SU-DHL-6 (cell line): ENCODE data around the gene CAB39.

Experiments used
- CTCF ChIP-seq: fragments of 200-600 bp; sonication (generic); IDR thresholded peaks from one replicate; pipeline ENCODE4 v1.5.1; 2017; ENCODE audit warnings: antibody characterized with exemption, mild to moderate bottlenecking, low read length, moderate library complexity; ENCODE audit not compliant: insufficient read depth, poor library complexity, severe bottlenecking
- EZH2phosphoT487 ChIP-seq: fragments of 200-600 bp; sonication (generic), shearing (Covaris generic); conservative IDR thresholded peaks from 2 replicates; pipeline ENCODE4 v1.6.1; 2018; ENCODE audit warnings: mild to moderate bottlenecking, antibody characterized with exemption, low read length, moderate library complexity, mixed read lengths

GRCh38 chr2:230764346-230764745 lies 51.7 kb downstream of the CAB39 start:
- no peak for TF ChIP-seq CTCF
- TF ChIP-seq EZH2phosphoT487, result no peak
